Mammary epithelial cell (primary cell): ENCODE data around the gene CEP76.

Experiments used
- EZH2 ChIP-seq: IDR thresholded peaks from 2 replicates; pipeline ENCODE4 v1.6.1; 2012; ENCODE audit warnings: low read length, inconsistent platforms, borderline replicate concordance
- TF ChIP-seq, protein P1 (sequence below), 2 donors: IDR thresholded peaks in 1 of 2; conservative IDR thresholded peaks in 1 of 2; 2 replicates each; pipeline ENCODE4 v1.5.1; 2011 to 2012; ENCODE audit warnings: inconsistent platforms in 2 of 2, low read length in 2 of 2, mild to moderate bottlenecking in 2 of 2, control low read depth in 1 of 2, low read depth in 1 of 2; ENCODE audit not compliant: insufficient read depth in 1 of 2; ENCODE audit errors: extremely low read depth in 1 of 2

DNA sequence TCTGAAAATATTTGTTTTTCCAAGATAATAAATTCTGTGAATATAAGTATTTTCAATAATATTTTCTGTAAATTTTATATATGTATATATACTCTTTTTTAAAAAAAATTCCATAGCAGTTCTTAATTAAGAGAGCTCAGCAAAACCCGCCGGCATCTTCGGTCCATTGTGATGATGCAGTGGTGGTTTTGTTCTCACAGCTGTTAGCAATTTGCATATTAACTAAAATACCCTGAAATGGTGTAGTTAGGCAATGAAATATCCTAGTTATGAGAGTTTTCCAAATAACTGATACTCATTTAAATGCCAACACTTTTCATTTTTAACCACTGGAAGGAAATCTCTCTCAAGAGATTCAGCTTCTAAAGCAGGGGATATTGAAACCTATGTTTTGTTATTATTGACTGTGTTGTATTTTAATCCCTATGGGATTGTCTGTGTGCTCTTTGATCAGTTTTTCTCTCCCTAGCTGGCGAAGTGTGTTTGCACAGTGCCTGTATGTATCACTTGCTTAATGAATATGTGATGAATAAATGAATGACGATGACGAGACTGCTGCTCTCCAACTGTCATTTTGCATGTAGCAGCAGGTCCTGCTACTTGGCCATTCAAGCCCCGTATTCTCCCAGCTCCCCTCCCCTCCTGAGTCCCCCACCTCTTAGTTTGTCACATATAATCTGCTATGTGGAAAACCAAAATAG is 42.7 kb upstream of the CEP76 start:
- TF ChIP-seq, protein P1, sequence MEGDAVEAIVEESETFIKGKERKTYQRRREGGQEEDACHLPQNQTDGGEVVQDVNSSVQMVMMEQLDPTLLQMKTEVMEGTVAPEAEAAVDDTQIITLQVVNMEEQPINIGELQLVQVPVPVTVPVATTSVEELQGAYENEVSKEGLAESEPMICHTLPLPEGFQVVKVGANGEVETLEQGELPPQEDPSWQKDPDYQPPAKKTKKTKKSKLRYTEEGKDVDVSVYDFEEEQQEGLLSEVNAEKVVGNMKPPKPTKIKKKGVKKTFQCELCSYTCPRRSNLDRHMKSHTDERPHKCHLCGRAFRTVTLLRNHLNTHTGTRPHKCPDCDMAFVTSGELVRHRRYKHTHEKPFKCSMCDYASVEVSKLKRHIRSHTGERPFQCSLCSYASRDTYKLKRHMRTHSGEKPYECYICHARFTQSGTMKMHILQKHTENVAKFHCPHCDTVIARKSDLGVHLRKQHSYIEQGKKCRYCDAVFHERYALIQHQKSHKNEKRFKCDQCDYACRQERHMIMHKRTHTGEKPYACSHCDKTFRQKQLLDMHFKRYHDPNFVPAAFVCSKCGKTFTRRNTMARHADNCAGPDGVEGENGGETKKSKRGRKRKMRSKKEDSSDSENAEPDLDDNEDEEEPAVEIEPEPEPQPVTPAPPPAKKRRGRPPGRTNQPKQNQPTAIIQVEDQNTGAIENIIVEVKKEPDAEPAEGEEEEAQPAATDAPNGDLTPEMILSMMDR (conservative IDR thresholded peaks at IDR 0.05 in 1 of 2, IDR thresholded peaks at IDR 0.05 in 1 of 2; ENCODE audit: extremely low read depth in 1 of 2, insufficient read depth in 1 of 2, low read depth in 1 of 2, low read length in 2 of 2), result no peak
- TF ChIP-seq EZH2, result no peak
